GM21737 (cell line): Measurements from ENCODE around the gene AP2A2.

ENCODE experiments used
- ATAC-seq: cut with Tn5 transposase; IDR thresholded peaks from one replicate; pipeline ENCODE4 v1.9.1; 2021; ENCODE audit warnings: mild to moderate bottlenecking, moderate library complexity; ENCODE audit not compliant: unreplicated experiment

AP2A2 gene

GRCh38 chr11:925496-926301, at the start of gene AP2A2:
AP2A2 (plus strand) TSS chr11:925870; CDS start chr11:926022, 152 bp downstream.
- ATAC-seq = peak; percentile 67

GRCh38 chr11:876545-876944, 49.1 kb upstream of the AP2A2 start:
- no peak for ATAC-seq

- no peak for ATAC-seq
Observed at GRCh38 chr11:877565-877964, 48.1 kb upstream of the AP2A2 start.

GRCh38 chr11:880447-880846, 45.2 kb upstream of the AP2A2 start:
- no peak for ATAC-seq

GRCh38 chr11:882596-882995, 43.1 kb upstream of the AP2A2 start:
- ATAC-seq = no peak

- no peak for ATAC-seq
Observed at GRCh38 chr11:883527-883926, 42.1 kb upstream of the AP2A2 start.

- ATAC-seq = no peak
Observed at GRCh38 chr11:884578-885070, 41.0 kb upstream of the AP2A2 start.

- no peak for ATAC-seq
Observed at GRCh38 chr11:886568-886967, 39.1 kb upstream of the AP2A2 start.

GRCh38 chr11:887589-887988, 38.1 kb upstream of the AP2A2 start:
- ATAC-seq = no peak

GRCh38 chr11:888310-889212, 37.1 kb upstream of the AP2A2 start:
- ATAC-seq = no peak

- ATAC-seq = no peak
Observed at GRCh38 chr11:889257-889656, 36.4 kb upstream of the AP2A2 start.

GRCh38 chr11:889687-890475, 35.8 kb upstream of the AP2A2 start:
- ATAC-seq = no peak

- no peak for ATAC-seq
Observed at GRCh38 chr11:890794-891540, 34.7 kb upstream of the AP2A2 start.

GRCh38 chr11:893008-893654, 32.5 kb upstream of the AP2A2 start:
- no peak for ATAC-seq

GRCh38 chr11:894575-895201, 31.0 kb upstream of the AP2A2 start:
- ATAC-seq = no peak

- ATAC-seq = no peak
Observed at GRCh38 chr11:895331-896110, 30.1 kb upstream of the AP2A2 start.

- no peak for ATAC-seq
Observed at GRCh38 chr11:897253-898142, 28.2 kb upstream of the AP2A2 start.

GRCh38 chr11:898143-898511, 27.5 kb upstream of the AP2A2 start:
- ATAC-seq = no peak
